Measurements from ENCODE around the gene SRP19.

SRP19 gene

GRCh38 chr5:112830378-112830777 lies 30.7 kb upstream of the SRP19 start:
- DNase-seq (ENCODE audit: low spot score): no peak
- TF ChIP-seq, protein P1, sequence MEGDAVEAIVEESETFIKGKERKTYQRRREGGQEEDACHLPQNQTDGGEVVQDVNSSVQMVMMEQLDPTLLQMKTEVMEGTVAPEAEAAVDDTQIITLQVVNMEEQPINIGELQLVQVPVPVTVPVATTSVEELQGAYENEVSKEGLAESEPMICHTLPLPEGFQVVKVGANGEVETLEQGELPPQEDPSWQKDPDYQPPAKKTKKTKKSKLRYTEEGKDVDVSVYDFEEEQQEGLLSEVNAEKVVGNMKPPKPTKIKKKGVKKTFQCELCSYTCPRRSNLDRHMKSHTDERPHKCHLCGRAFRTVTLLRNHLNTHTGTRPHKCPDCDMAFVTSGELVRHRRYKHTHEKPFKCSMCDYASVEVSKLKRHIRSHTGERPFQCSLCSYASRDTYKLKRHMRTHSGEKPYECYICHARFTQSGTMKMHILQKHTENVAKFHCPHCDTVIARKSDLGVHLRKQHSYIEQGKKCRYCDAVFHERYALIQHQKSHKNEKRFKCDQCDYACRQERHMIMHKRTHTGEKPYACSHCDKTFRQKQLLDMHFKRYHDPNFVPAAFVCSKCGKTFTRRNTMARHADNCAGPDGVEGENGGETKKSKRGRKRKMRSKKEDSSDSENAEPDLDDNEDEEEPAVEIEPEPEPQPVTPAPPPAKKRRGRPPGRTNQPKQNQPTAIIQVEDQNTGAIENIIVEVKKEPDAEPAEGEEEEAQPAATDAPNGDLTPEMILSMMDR (IDR thresholded peaks at IDR 0.05): no peak
- Histone ChIP-seq H3K4me3 (no peak overlapping the region), H3K27ac (no peak overlapping the region)

DNA sequence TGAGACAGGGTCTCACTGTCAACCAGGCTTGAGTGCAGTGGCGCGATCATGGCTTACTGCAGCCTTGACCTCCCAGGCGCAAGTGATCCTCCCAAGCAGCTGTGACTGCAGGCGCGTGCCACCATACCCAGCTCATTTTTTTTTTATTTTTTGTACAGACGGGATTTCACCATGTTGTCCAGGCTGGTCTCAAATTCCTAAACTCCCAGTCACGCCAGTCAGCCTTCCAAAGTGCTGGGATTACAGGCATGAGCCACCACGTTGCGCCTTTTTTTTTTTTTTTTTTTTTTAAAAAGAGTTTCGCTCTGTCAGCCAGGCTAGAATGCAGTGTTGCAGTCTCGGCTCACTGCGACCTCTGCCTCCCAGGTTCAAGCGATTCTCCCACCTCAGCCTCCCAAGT lies 27.1 kb upstream of the SRP19 start:
- TF ChIP-seq, protein P1 (IDR thresholded peaks at IDR 0.05): no peak
- H3K27ac ChIP-seq: no peak overlapping the region
- no peak for DNase-seq (ENCODE audit: low spot score)
- H3K4me3 ChIP-seq: no peak overlapping the region

- TF ChIP-seq, protein P1 (IDR thresholded peaks at IDR 0.05): no peak
- no peak overlapping the region for H3K4me3 ChIP-seq
- DNase-seq (ENCODE audit: low spot score): no peak
- no peak overlapping the region for H3K27ac ChIP-seq
Observed at GRCh38 chr5:112844489-112844888, 16.6 kb upstream of the SRP19 start.

DNA sequence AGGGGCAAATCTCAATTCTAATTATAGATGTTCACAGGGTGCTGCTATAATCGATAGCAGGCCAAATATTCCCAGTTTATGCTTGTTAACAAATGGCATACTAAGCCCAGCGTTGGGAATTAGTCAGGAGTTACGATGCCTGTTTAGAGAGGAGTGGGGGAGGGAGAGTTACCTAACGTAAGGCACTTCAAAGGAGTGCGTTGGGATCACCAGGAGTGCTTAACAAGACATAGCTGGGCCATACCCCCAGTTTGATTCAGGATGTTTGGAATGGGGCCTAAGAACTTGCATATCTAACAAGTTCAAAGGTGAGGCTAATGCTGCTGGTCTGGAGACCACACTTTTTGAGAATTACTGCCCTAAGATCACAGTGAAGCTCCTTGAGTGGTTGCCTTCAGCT lies 14.5 kb upstream of the SRP19 start:
- no peak overlapping the region for H3K4me3 ChIP-seq
- TF ChIP-seq, protein P1 (IDR thresholded peaks at IDR 0.05): no peak
- no peak overlapping the region for H3K27ac ChIP-seq
- no peak for DNase-seq (ENCODE audit: low spot score)

DNA sequence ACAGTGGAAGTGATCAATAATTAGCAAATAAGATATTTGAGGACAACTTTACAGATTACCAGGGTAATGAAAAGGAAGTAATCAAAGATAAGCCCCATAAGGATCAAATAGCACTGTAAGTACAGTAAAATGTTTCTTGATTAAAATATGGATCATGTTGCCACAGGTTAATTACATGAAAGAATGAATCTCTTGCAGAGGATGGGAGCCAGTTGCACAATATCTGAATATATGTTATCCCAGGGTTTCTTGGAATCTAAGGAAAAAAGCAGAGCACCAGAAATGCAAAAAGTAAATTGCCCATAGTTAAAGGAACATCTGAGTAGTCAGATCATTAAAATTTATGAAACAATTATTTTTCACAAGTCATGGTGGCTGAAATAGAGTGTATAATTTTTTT lies 13.8 kb upstream of the SRP19 start:
- DNase-seq (ENCODE audit: low spot score): no peak
- no peak overlapping the region for H3K4me3 ChIP-seq
- TF ChIP-seq, protein P1 (IDR thresholded peaks at IDR 0.05): no peak

DNA sequence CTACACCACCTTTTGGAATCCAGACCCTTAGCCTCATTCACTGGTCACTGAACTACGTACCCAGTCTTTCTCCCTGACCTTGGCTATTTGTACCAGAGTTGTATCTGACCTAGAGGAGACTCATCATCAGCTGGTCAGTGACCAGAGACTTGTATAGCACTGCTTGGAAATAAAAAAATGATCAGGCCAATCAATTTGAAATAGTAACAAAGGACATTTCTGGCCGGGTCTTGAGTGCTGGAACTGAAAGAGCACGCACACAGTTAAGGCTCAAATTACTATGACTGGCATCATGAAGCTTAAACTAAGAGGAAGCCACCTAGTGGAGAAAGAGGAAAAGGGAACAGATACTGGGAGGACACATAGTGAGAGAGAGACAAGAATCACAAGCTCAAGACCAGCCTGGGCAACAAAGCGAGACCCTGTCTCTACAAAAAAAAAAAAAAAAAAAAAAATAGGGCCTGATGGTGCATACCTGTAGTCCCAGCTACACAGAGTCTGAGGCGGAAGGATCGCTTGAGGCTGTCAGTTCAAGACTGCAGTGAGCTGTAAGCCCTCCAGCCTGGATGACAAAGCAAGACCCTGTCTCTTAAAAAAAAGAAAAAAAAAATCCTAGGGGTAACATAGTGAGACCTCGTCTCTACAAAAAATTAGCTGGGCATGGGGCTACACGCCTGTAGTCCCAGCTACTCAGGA lies 12.8 kb upstream of the SRP19 start:
- H3K27ac ChIP-seq: no peak overlapping the region
- peak overlapping the region; percentile 49 for H3K4me3 ChIP-seq
- DNase-seq (ENCODE audit: low spot score): no peak
- TF ChIP-seq, protein P1 (IDR thresholded peaks at IDR 0.05): peak; percentile 24

More for the DNA sequence above, 13.8 kb upstream of the SRP19 start:
- no peak overlapping the region for H3K27ac ChIP-seq

DNA sequence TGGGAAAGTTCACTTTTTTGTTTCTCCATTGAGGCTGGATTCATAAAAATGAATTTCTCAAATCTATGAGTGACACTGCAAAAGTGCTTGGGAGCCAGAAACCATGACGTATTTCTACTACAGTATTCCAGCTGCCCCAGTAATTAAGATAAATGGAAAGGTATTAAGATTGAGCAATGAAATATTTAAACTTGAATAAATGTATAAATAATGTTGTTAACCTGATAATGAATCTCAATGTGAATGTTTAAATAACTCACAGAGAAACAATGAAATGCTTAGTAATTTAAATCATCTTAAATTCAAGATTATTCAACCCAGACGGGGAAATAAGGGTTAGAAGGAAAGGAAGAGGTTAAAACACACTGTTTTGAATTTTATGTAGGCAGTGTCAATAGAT lies 11.2 kb upstream of the SRP19 start:
- Histone ChIP-seq H3K27ac (no peak overlapping the region), H3K4me3 (no peak overlapping the region)
- no peak for DNase-seq (ENCODE audit: low spot score)
- TF ChIP-seq, protein P1 (IDR thresholded peaks at IDR 0.05): no peak
